RWPE1 (cell line): Measurements from ENCODE around the gene KCNG2.

Source experiments
- CTCF ChIA-PET: fragments of 350-600 bp; sonication (Branson Sonifier 250); formaldehyde crosslinking; extraction: SDS; loops from one replicate; lab custom pipeline; 2021; lab: Yijun Ruan, JAX
- POLR2A ChIA-PET: fragments of 400-600 bp; formaldehyde crosslinking; extraction: SDS; loops from one replicate; lab custom pipeline; 2020; ENCODE audit warnings: antibody characterized with exemption; ENCODE audit not compliant: low non-redundant PET; lab: Yijun Ruan, JAX
- DNase-seq: peaks from one replicate; pipeline ENCODE4 v3.0.0; 2012; ENCODE audit warnings: low spot score
- H3K27ac ChIP-seq: fragments of 450-650 bp; 2 replicates; pipeline ENCODE4 v1.5.1; 2017
- TF ChIP-seq, protein P1 (sequence below): fragments of 450-650 bp; conservative IDR thresholded peaks from 2 replicates; pipeline ENCODE4 v1.5.1; 2017; ENCODE audit warnings: low read depth, mild to moderate bottlenecking

Gene KCNG2

DNA sequence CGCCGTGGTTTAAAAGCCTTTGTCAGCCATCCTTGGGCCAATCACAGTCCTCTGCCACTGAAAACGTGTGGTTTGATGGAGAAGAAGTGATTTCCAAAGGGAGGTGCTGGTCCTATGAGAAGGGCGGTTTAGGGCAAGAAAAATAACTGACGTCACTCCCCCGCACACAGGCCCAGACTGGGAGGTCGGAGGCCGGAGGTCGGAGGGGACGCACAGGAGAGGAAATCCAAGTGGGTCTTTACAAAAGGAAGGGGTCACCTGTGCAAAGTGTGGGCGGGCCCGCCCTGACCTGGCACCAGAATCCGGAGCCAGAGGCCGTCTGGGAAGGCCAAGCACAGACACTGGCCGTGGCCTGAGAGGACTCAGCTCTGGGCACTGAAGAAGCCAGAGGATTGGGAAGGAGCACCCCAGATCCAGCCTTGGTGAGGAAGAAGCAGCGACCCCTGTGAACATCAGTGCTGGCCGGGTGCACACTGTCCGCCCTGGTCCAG is 18.0 kb upstream of the KCNG2 start:
- ChIA-PET POLR2A (no interaction called here), CTCF (no interaction called here)
- no peak for DNase-seq
- no peak overlapping the region for H3K27ac ChIP-seq
- TF ChIP-seq, protein P1, sequence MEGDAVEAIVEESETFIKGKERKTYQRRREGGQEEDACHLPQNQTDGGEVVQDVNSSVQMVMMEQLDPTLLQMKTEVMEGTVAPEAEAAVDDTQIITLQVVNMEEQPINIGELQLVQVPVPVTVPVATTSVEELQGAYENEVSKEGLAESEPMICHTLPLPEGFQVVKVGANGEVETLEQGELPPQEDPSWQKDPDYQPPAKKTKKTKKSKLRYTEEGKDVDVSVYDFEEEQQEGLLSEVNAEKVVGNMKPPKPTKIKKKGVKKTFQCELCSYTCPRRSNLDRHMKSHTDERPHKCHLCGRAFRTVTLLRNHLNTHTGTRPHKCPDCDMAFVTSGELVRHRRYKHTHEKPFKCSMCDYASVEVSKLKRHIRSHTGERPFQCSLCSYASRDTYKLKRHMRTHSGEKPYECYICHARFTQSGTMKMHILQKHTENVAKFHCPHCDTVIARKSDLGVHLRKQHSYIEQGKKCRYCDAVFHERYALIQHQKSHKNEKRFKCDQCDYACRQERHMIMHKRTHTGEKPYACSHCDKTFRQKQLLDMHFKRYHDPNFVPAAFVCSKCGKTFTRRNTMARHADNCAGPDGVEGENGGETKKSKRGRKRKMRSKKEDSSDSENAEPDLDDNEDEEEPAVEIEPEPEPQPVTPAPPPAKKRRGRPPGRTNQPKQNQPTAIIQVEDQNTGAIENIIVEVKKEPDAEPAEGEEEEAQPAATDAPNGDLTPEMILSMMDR, result no peak

DNA sequence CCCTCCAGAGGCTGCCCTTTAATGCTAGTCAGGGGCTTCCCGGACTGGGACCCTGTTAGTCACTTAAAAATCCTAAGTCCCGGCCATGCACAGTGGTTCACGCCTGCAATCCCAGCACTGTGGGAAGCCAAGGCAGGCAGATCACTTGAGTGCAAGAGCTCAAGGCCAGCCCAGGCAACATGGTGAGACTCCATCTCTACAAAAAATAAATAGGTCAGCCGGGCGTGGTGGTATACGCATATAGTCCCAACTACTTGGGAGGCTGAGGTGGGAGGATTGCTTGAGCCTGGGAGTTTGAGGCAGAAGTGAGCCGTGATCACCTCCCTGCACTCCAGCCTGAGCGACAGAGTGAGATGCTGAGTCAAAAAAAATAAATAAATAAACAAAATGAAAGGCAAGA is 17.2 kb upstream of the KCNG2 start:
- POLR2A ChIA-PET, result no interaction called here
- DNase-seq, result no peak
- TF ChIP-seq, protein P1, result no peak
- CTCF ChIA-PET, result no interaction called here
- H3K27ac ChIP-seq, result no peak overlapping the region

DNA sequence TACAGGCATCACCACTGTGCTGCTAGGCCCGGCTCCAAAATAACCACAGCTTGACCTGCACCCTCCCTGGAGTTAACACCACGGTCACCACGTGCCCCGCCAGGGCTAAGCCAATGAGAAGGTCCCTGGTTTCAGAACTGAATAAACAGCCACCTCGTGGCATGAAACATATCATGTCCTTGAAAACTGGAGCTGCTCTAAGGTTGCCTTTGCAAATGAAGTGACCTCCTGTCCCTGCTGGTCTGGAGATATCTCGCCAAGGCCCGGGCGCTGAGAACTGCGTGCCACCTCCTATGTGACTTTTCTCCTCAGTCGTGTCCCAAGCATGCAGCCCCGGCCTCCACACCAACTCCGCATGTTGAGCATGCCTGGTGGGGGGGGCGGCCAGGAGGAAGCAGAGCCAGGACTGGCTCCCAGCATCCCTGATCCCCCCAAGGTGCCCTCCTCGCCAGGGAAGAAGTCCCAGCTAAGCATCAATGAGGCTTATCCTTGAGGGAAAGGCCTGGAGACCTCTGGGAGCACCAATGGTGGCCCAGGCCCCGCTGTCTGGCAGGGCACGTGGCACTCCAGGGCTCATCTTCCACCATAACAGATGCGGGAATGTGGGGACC is 16.3 kb upstream of the KCNG2 start:
- no peak overlapping the region for H3K27ac ChIP-seq
- CTCF ChIA-PET, result no interaction called here
- POLR2A ChIA-PET, result no interaction called here
- TF ChIP-seq, protein P1, result no peak
- DNase-seq, result no peak

DNA sequence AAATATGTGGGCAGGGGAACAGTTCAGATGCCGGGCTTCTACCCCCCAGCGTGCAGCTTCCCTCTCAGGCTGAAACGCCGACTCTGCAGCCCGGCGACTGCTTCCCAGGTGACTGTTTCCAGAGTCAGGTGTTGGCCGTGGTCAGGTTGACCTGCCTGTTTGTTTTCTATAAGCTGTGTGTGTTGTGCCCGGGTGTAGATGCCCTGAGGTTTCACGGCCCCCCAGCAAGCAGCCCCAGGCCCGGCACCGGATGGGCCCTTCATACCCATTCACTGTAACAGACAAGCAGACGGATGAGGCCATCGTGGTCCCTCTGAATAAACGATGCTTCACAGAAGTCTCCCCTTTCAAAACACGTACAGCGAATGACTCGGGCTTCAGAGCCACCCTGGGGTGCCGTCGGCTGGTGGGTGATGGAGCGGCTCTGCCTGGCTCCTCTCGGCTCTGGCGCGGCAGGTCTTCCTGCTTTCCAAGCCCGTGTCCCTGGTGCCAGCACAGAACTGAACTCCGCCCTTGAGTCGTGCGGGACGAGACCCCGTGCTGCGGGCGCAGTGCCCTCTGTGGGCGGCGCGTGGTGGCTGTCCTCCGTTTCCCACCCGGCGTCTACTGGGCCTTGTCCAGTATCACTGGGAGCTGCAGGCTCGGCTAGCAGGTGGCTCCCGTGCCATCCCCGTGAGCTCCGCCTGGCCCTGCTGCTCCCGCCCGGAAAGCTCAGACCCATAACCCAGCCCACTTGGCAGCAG is 15.0 kb upstream of the KCNG2 start:
- no peak for DNase-seq
- no peak overlapping the region for H3K27ac ChIP-seq
- ChIA-PET POLR2A (no interaction called here), CTCF (no interaction called here)
- TF ChIP-seq, protein P1, result no peak

DNA sequence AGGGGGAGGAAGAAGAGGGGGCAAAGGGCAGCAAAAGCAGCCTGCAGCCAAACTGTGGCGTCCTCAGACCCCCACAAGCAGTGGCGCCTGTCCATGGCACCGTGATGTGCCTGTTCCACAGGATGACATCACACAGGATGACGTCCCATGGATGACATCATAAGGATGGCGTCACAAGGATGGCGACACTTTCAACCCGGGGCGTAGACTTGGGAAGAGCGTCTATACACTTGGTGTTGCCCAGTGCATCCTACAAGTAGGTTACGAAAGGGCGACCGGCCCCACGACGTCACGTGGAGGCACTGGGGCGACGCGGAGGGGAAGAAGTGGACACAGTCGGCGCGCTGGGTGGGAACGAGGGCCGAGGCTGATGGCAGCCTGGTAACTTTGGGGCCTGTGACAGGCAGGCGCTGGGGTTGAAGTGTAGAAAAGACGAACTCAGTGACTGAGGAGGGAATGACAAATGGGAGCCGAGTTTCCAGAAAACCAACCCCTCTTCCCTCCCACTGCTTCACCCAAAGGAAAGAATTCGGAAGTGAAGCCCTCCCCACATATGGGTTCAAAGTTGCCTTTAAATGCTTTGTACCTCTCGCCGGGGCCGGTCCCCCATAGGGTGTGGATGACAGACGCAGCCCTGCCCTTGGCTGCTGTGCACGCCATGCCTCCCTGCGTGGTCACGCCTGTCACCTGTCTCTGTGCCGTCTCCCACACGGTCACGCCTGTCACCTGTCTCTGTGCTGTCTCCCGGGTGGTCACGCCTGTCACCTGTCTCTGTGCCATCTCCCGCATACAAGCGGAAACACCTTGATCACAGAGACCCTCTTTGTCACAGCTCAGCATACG is 13.4 kb upstream of the KCNG2 start:
- POLR2A ChIA-PET, result no interaction called here
- TF ChIP-seq, protein P1, result no peak
- no peak for DNase-seq
- H3K27ac ChIP-seq, result no peak overlapping the region
- CTCF ChIA-PET, result no interaction called here

DNA sequence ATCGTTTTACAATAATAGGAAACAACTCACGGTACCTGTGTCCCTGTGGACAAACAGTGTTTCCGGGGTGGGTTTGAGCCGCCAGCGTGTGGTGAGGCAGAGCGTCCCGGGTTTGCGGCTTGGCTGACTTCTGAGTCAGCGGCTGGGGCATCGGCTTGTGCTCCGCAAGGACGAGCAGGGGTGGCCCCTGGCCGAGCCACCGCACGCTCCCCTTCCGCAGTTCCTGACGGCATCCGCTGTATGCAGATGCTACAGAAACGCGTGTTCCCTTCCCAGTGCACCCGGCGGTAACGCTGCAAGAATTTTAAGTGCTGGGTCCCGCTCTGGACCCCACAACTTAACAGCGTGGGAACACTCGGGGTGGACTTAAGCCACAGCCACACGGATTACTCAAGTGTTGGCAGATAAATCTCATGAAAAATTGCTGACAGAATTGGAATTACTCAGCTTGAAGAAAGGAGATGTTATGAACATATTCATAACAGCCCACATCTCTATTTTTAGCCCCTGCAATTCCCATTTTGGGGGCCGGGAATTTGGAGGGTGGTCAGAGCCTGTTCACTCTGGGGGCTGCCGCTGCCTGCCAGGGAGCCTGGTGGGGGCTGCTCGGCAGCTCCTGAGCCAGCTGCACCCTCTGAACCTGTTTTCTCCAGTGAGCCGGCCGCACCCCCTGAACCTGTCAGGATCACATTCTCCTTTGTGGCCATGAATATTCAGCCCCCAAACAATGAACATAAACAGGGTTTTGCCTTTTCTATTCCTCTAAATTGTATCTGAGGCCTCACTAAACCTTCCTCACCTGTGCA is 12.6 kb upstream of the KCNG2 start:
- no peak overlapping the region for H3K27ac ChIP-seq
- no peak for DNase-seq
- TF ChIP-seq, protein P1, result no peak
- CTCF ChIA-PET, result no interaction called here
- POLR2A ChIA-PET, result no interaction called here
